Calu3 (cell line): ENCODE measurements around the gene NTMT1. TPM values are rescaled to one million over a fixed set of nuclear protein-coding genes. Genes with fewer than 3 reads are reported as not detected.
A peak's percentile ranks its signal among the peaks of the same experiment; 100 is the strongest.

ENCODE experiments used
- BruUV-seq: library from RNA; stranded (reverse); fragments of 400-500 nt; replicated peaks from 2 replicates; lab custom pipeline; 2021; lab: Mats Ljungman, UMichigan
- CTCF ChIA-PET: fragments of 300-600 bp; sonication (Branson Sonifier 250); formaldehyde crosslinking; loops from one replicate; lab custom pipeline; 2022; ENCODE audit warnings: antibody characterized with exemption; lab: Charles Lee
- DNase-seq: peaks from one replicate; pipeline ENCODE4 v3.0.0; 2022
- H3K27ac Mint-ChIP-seq: one replicate; pipeline ENCODE4 v1.8.0; 2022; ENCODE audit warnings: mixed read lengths; ENCODE audit not compliant: unreplicated experiment
- H3K27me3 Mint-ChIP-seq: one replicate; pipeline ENCODE4 v1.8.0; 2022; ENCODE audit warnings: mixed read lengths; ENCODE audit not compliant: unreplicated experiment
- H3K36me3 Mint-ChIP-seq: one replicate; pipeline ENCODE4 v1.8.0; 2022; ENCODE audit warnings: mild to moderate bottlenecking, moderate library complexity, mixed read lengths; ENCODE audit not compliant: insufficient read depth, unreplicated experiment
- H3K4me1 Mint-ChIP-seq: one replicate; pipeline ENCODE4 v1.8.0; 2022; ENCODE audit warnings: mild to moderate bottlenecking, low read depth, mixed read lengths; ENCODE audit not compliant: unreplicated experiment
- H3K4me3 Mint-ChIP-seq: one replicate; pipeline ENCODE4 v1.8.0; 2022; ENCODE audit warnings: mild to moderate bottlenecking, low read depth, moderate library complexity, mixed read lengths; ENCODE audit not compliant: unreplicated experiment
- H3K9me3 Mint-ChIP-seq: one replicate; pipeline ENCODE4 v1.8.0; 2022; ENCODE audit warnings: low read depth, mixed read lengths; ENCODE audit not compliant: unreplicated experiment
- CTCF ChIP-seq: fragments of 200-600 bp; IDR thresholded peaks from one replicate; pipeline ENCODE4 v1.8.0; 2022; ENCODE audit warnings: antibody characterized with exemption; ENCODE audit not compliant: unreplicated experiment
- intact Hi-C: fragments of 100-400 bp; cut with micrococcal nuclease; formaldehyde crosslinking; loops from one replicate; pipeline ENCODE4 v1.10.0; 2022; ENCODE audit not compliant: unreplicated experiment
- total RNA-seq: library from RNA; stranded (reverse); gene quantifications from 2 replicates; pipeline ENCODE4 v1.2.3, GENCODE V29; 2022

NTMT1 gene
- total RNA-seq, 1 experiment from 2014 or later, result 36.1 TPM

GRCh38 chr9:129598089-129598596, 27.8 kb upstream of the NTMT1 start:
- H3K27ac Mint-ChIP-seq, result peak overlapping the region; percentile 90
- no peaks in the 10 kb centered on the region for H3K27me3 Mint-ChIP-seq
- intact Hi-C loops, result no loop called here
- no peaks in the 10 kb centered on the region for H3K9me3 Mint-ChIP-seq
- peaks cover 45% of the 10 kb centered on the region for H3K4me1 Mint-ChIP-seq
- TSS peak; percentile 87 for BruUV-seq
- H3K4me3 Mint-ChIP-seq, result peak overlapping the region; percentile 67
- CTCF ChIA-PET, result interaction anchor here (0.7 to 1.7 kb wide), 2 partner anchors 9 to 18 kb away, joined by 3 to 7 read pairs; no protein-coding TSS in a partner anchor
- no peak for DNase-seq
- TF ChIP-seq CTCF, result no peak
- H3K36me3 Mint-ChIP-seq, result peaks cover 33% of the 10 kb centered on the region

GRCh38 chr9:129601082-129601674, 24.8 kb upstream of the NTMT1 start:
- H3K27me3 Mint-ChIP-seq, result no peaks in the 10 kb centered on the region
- no peak for TF ChIP-seq CTCF
- peaks cover 24% of the 10 kb centered on the region for H3K36me3 Mint-ChIP-seq
- H3K4me3 Mint-ChIP-seq, result no peak overlapping the region
- no peaks in the 10 kb centered on the region for H3K9me3 Mint-ChIP-seq
- no peak for DNase-seq
- H3K27ac Mint-ChIP-seq, result no peak overlapping the region
- CTCF ChIA-PET, result no interaction called here
- intact Hi-C loops, result no loop called here
- H3K4me1 Mint-ChIP-seq, result peaks cover 15% of the 10 kb centered on the region
- BruUV-seq, result no TSS peak

- CTCF ChIA-PET, result no interaction called here
- BruUV-seq, result no TSS peak
- Mint-ChIP-seq H3K4me3 (no peak overlapping the region), H3K9me3 (no peaks in the 10 kb centered on the region), H3K4me1 (peaks cover 21% of the 10 kb centered on the region), H3K36me3 (peaks cover 15% of the 10 kb centered on the region), H3K27ac (no peak overlapping the region), H3K27me3 (no peaks in the 10 kb centered on the region)
- no peak for TF ChIP-seq CTCF
- no peak for DNase-seq
- intact Hi-C loops, result no loop called here
These were observed 23.2 kb upstream of the NTMT1 start for GRCh38 chr9:129602598-129603415.

- peaks cover 19% of the 10 kb centered on the region for H3K36me3 Mint-ChIP-seq
- intact Hi-C loops, result no loop called here
- H3K27me3 Mint-ChIP-seq, result no peaks in the 10 kb centered on the region
- CTCF ChIA-PET, result interaction anchor here (0.5 kb wide), 1 partner anchor 222 kb away, joined by 4 read pairs; no protein-coding TSS in a partner anchor
- TF ChIP-seq CTCF, result no peak
- no peak for DNase-seq
- peaks cover 21% of the 10 kb centered on the region for H3K4me1 Mint-ChIP-seq
- H3K9me3 Mint-ChIP-seq, result no peaks in the 10 kb centered on the region
- BruUV-seq, result no TSS peak
- H3K27ac Mint-ChIP-seq, result no peak overlapping the region
- H3K4me3 Mint-ChIP-seq, result no peak overlapping the region
These were observed 21.8 kb upstream of the NTMT1 start for GRCh38 chr9:129604056-129604765.
